Kidney epithelial cell (primary cell): Measurements from ENCODE around the gene ATP5PO. TPM values are rescaled to one million over a fixed set of nuclear protein-coding genes. Genes with fewer than 3 reads are reported as not detected.

ENCODE experiments used
- DNase-seq: peaks from one replicate; pipeline ENCODE4 v3.0.0-alpha.2; 2010; ENCODE audit warnings: low read depth
- H3K27me3 ChIP-seq: 2 replicates; pipeline ENCODE4 v1.6.0; 2011; ENCODE audit warnings: low read length; ENCODE audit not compliant: control insufficient read depth, insufficient read depth
- H3K36me3 ChIP-seq: 2 replicates; pipeline ENCODE4 v1.5.1; 2011; ENCODE audit warnings: low read length; ENCODE audit not compliant: control insufficient read depth, insufficient read depth
- H3K4me3 ChIP-seq: 2 replicates; pipeline ENCODE4 v1.5.1; 2011; ENCODE audit warnings: low read depth, mild to moderate bottlenecking, control low read depth, low read length
- CTCF ChIP-seq: IDR thresholded peaks from 2 replicates; pipeline ENCODE4 v1.5.1; 2011; ENCODE audit warnings: mild to moderate bottlenecking, moderate library complexity, low read length, control low read depth, inconsistent platforms; ENCODE audit not compliant: insufficient read depth, poor library complexity, severe bottlenecking
- total RNA-seq: library from RNA; depleted of rRNA; stranded (reverse); fragments of >200 nt; gene quantifications from 2 replicates; pipeline ENCODE4 v1.2.3, GENCODE V29; 2015

The ATP5PO gene
- total RNA-seq: 242 and 286 TPM in 2 replicates

GRCh38 chr21:33915368-33916199 lies at the start of gene ATP5PO:
ATP5PO (minus strand) TSS chr21:33915804; CDS start chr21:33915763, 41 bp downstream.
- H3K4me3 ChIP-seq: peak within 1 kb of the TSS; percentile 92
- peak; percentile 95 for DNase-seq
- H3K27me3 ChIP-seq: no peaks in the 10 kb centered on the region
- TF ChIP-seq CTCF: no peak
- peaks cover 2% of the 10 kb centered on the region for H3K36me3 ChIP-seq

DNA sequence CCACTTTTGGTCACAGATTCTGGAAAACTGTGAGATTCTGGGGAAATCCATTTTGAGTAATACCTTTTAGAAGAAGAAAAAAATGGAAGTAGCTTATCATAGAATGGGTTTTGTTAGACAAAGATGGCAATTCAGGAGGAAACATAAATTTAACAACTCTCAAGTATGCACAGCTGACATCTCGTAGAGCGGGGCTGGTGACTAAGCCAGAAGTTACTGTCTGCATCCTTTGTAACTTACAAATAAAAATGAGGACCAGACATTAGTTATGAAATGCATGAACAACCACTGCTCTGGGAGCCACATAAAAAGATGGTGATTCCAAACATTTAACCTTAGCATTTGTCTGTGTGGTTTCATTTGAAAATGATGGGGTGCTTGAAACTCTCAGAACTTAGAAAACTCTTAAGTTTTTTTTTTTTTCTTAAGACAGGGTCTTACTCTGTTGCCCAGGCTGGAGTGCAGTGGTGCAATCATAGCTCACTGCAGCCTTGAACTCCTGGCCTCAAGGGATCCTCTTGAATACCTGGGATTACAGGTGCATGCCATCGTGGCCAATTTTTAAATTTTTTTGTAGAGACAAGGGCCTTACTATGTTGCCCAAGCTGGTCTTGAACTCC lies 49.2 kb upstream of the ATP5PO start:
- no peak for DNase-seq
- TF ChIP-seq CTCF: no peak
- no peaks in the 10 kb centered on the region for H3K36me3 ChIP-seq
- no peak overlapping the region for H3K4me3 ChIP-seq
- H3K27me3 ChIP-seq: no peaks in the 10 kb centered on the region

GRCh38 chr21:33963848-33964555 lies 48.4 kb upstream of the ATP5PO start:
- no peak for TF ChIP-seq CTCF
- no peak overlapping the region for H3K4me3 ChIP-seq
- H3K27me3 ChIP-seq: no peaks in the 10 kb centered on the region
- H3K36me3 ChIP-seq: no peaks in the 10 kb centered on the region
- DNase-seq: no peak

DNA sequence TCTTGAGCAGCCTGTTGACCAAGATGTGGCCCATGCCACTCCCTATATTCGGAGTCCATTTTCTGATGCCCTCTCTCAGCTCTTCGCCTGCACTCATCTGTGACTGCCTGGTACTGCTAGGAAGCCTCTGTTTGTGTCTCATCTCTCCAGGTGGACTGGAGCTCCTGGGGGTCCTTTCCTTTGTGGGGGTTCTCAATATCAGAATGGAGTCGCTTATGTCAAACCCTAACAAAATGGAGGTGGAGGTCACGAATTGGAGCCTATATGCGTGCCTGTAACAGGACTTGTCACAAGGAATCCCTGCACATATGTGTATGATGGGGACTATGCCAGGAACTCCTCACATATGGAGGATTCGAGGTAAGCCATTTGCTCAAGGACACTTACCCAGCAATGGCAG lies 46.7 kb upstream of the ATP5PO start:
- Histone ChIP-seq H3K4me3 (no peak overlapping the region), H3K27me3 (no peaks in the 10 kb centered on the region), H3K36me3 (no peaks in the 10 kb centered on the region)
- DNase-seq: no peak
- no peak for TF ChIP-seq CTCF

DNA sequence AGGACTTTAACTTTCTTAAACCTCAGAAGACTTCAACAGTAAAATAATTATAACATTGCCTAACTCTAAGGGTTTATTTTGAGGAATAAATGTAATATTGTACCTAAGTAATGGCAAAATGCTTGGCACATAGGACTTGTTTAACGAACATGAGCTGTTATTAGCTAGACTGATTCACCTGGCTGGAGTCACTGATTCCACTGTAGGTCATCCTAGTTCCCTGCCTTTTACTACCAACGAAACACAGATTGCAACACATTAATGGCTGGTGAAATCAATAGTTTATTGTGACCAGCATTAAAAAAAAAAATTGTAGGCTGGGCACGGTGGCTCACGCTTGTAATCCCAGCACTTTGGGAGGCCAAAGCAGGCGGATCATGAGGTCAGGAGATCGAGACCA lies 45.5 kb upstream of the ATP5PO start:
- H3K36me3 ChIP-seq: no peaks in the 10 kb centered on the region
- DNase-seq: no peak
- no peaks in the 10 kb centered on the region for H3K27me3 ChIP-seq
- no peak overlapping the region for H3K4me3 ChIP-seq
- no peak for TF ChIP-seq CTCF
